Prostate gland (tissue), 2 donors: ENCODE results near the gene CDK19.

Experiments used
- CTCF ChIP-seq, 4 experiments: fragments of 200-600 bp in 2 of 4; fragments of 450-650 bp in 2 of 4; sonication (generic) in 2 of 4; IDR thresholded peaks; 1 replicate in 3 of 4; 2 replicates in 1 of 4; pipeline ENCODE4 v1.5.1; 2016 to 2019; ENCODE audit warnings: antibody characterized with exemption in 4 of 4, mild to moderate bottlenecking in 2 of 4, moderate library complexity in 2 of 4
- POLR2AphosphoS5 ChIP-seq: sonication (generic); formaldehyde crosslinking; IDR thresholded peaks from one replicate; pipeline ENCODE4 v1.6.1; 2017; ENCODE audit warnings: antibody characterized with exemption

- TF ChIP-seq CTCF (IDR thresholded peaks at IDR 0.05) (no peak), POLR2AphosphoS5 (no peak)
Observed at GRCh38 chr6:110613356-110613755, 201.9 kb downstream of the CDK19 start.
